ENCODE results near the gene MAGEA9B. TPM values are rescaled to one million over a fixed set of nuclear protein-coding genes. Genes with fewer than 3 reads are reported as not detected.
"Not testable (repeated sequence)": the region's sequence is repeated elsewhere in the genome, so short reads cannot be mapped to it uniquely, and the experiment has no call there.

MAGEA9B gene
- total RNA-seq, 1 donor from 2014 or later = not detected

DNA sequence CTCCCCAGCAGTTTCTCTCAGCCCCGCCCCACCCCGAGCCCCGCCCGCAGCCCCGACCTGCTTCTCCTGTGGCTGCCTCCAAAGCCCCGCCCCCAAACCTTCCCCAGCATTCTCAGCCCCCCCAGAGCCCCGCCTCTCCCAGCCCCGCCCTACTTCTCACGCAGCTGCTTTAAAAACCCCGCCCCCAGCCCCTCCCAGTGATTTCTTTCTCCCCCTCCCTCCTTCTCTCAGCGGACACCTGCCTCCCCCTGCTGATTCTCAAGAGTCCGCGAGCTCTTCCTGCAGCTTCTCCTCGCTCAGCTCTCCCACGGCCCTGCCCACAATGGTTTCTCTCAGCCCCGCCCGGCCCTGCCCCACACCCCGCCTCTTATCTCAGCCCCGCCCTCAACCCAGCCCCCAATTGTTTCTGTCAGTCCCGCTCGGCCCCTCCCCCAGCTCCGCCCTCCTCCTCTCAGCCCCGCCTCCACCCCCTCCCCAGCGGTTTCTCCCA is 47.1 kb downstream of the MAGEA9B start:
- Histone ChIP-seq H3K36me3 (no peaks in the 10 kb centered on the region), H3K9me3 (ENCODE audit: low read depth) (no peaks in the 10 kb centered on the region), H3K4me1 (no peaks in the 10 kb centered on the region), H3K9ac (no peak overlapping the region), H2AFZ (replicated peaks) (peak overlapping the region; percentile 17), H3K79me2 (ENCODE audit: low read depth) (no peaks in the 10 kb centered on the region), H3F3A (ENCODE audit: low read depth) (peaks cover 8% of the 10 kb centered on the region), H4K20me1 (ENCODE audit: low read depth) (no peaks in the 10 kb centered on the region), H3K4me2 (peak overlapping the region; percentile 80), H3K27ac (no peak overlapping the region), H3K4me3 (peak overlapping the region; percentile 61), H3K27me3 (no peaks in the 10 kb centered on the region)
- Mint-ChIP-seq H3K27me3 (ENCODE audit: insufficient read depth, low read depth) (peaks cover 2% of the 10 kb centered on the region), H3K36me3 (peaks cover 2% of the 10 kb centered on the region), H3K4me1 (peaks cover 4% of the 10 kb centered on the region), H3K27ac (peak overlapping the region; percentile 92), H3K4me3 (peak overlapping the region; percentile 91), H3K9me3 (peaks cover 8% of the 10 kb centered on the region)
- TF ChIP-seq EZH2phosphoT487 (IDR thresholded peaks at IDR 0.05) (no peak), CTCF (IDR thresholded peaks at IDR 0.05) (no peak), EZH2 (IDR thresholded peaks at IDR 0.05) (no peak)
- DNase-seq (ENCODE audit: low spot score) = peak; percentile 95

- no peak for TF ChIP-seq CTCF (IDR thresholded peaks at IDR 0.05)
- TF ChIP-seq EZH2 (IDR thresholded peaks at IDR 0.05) = no peak
- TF ChIP-seq EZH2phosphoT487 (IDR thresholded peaks at IDR 0.05) = no peak
- DNase-seq (ENCODE audit: low spot score) = peak; percentile 91
- H3K27ac Mint-ChIP-seq = peak overlapping the region; percentile 67
- Histone ChIP-seq H3K9ac (no peak overlapping the region), H3K4me1 (no peaks in the 10 kb centered on the region), H3K79me2 (ENCODE audit: low read depth) (no peaks in the 10 kb centered on the region), H3F3A (ENCODE audit: low read depth) (peaks cover 8% of the 10 kb centered on the region), H3K36me3 (no peaks in the 10 kb centered on the region), H2AFZ (replicated peaks) (no peak overlapping the region), H3K27ac (no peak overlapping the region), H3K4me3 (peak overlapping the region; percentile 65), H3K9me3 (ENCODE audit: low read depth) (no peaks in the 10 kb centered on the region), H3K4me2 (peak overlapping the region; percentile 63), H3K27me3 (no peaks in the 10 kb centered on the region), H4K20me1 (ENCODE audit: low read depth) (no peaks in the 10 kb centered on the region)
- H3K4me1 Mint-ChIP-seq = peaks cover 4% of the 10 kb centered on the region
- peaks cover 2% of the 10 kb centered on the region for H3K36me3 Mint-ChIP-seq
- peak overlapping the region; percentile 84 for H3K4me3 Mint-ChIP-seq
- no peaks in the 10 kb centered on the region for H3K27me3 Mint-ChIP-seq (ENCODE audit: insufficient read depth, low read depth)
- peaks cover 8% of the 10 kb centered on the region for H3K9me3 Mint-ChIP-seq
These were observed 47.8 kb downstream of the MAGEA9B start for GRCh38 chrX:149539283-149540130.

DNA sequence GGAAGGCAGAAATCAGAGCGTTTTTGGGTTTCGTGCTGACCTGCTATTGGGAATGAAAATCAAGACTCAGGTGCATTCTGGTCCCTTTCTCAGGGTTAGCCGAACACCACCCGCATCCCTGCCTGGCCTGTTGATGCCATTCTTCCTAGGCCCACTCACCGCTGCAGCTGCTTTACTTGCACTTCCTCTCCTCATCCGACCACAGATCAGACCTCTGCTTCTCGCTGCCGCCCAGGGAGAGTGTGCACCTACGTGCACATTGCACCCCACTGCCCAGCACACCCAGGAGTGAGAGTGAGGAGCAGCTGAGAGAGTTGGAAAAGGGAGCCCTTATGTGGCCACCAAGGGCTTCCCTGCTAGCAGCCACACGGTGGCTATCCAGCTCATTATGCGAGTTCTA is 49.8 kb downstream of the MAGEA9B start:
- H3K4me3 ChIP-seq, H3K4me2 ChIP-seq, H3K4me3 Mint-ChIP-seq: not testable (repeated sequence)

GRCh38 chrX:149534926-149535602 is 52.2 kb downstream of the MAGEA9B start:
- H3K9me3 ChIP-seq (ENCODE audit: low read depth); H2AFZ ChIP-seq (replicated peaks); H3K27me3 ChIP-seq; H3K4me1 Mint-ChIP-seq; H3F3A ChIP-seq (ENCODE audit: low read depth); H3K36me3 ChIP-seq; H4K20me1 ChIP-seq (ENCODE audit: low read depth); H3K4me2 ChIP-seq; H3K79me2 ChIP-seq (ENCODE audit: low read depth); H3K9ac ChIP-seq; H3K27me3 Mint-ChIP-seq (ENCODE audit: insufficient read depth, low read depth); H3K27ac Mint-ChIP-seq; H3K4me3 ChIP-seq; H3K4me1 ChIP-seq; H3K9me3 Mint-ChIP-seq; H3K36me3 Mint-ChIP-seq; H3K4me3 Mint-ChIP-seq; H3K27ac ChIP-seq; DNase-seq (ENCODE audit: low spot score): not testable (repeated sequence)

More for the DNA sequence above, 49.8 kb downstream of the MAGEA9B start:
- H3F3A ChIP-seq (ENCODE audit: low read depth); DNase-seq (ENCODE audit: low spot score); H3K9ac ChIP-seq; H3K4me1 ChIP-seq; H3K36me3 Mint-ChIP-seq; H3K9me3 ChIP-seq (ENCODE audit: low read depth); H3K27ac ChIP-seq; H3K9me3 Mint-ChIP-seq; H3K79me2 ChIP-seq (ENCODE audit: low read depth); H3K4me1 Mint-ChIP-seq; H3K27me3 ChIP-seq; H3K36me3 ChIP-seq; H4K20me1 ChIP-seq (ENCODE audit: low read depth); H3K27me3 Mint-ChIP-seq (ENCODE audit: insufficient read depth, low read depth); H3K27ac Mint-ChIP-seq; H2AFZ ChIP-seq (replicated peaks): not testable (repeated sequence)

DNA sequence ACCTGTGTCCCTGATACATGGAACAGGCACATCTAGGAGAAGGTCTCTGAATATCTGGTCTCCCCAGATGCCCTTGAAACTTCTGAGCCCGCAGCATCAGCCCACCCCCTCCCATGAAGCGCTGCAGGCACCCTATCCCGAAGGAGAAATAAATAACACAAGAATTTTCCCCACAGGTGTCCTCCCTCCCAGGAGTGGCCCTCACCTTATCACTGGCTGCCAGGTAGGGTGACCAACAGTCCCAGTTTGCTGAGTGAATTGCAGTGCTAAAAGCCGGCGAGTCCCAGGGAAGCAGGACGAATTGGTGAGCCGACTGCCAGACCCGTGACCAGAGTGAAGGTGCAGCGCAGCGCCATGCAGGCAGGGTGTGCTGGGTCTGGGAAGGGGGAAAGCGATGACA is 53.3 kb downstream of the MAGEA9B start:
- H3K27me3 Mint-ChIP-seq (ENCODE audit: insufficient read depth, low read depth); H3K4me1 Mint-ChIP-seq; H2AFZ ChIP-seq (replicated peaks); H3F3A ChIP-seq (ENCODE audit: low read depth); H3K4me1 ChIP-seq; DNase-seq (ENCODE audit: low spot score); H3K4me3 ChIP-seq; H3K27me3 ChIP-seq; H3K4me2 ChIP-seq; H3K36me3 Mint-ChIP-seq; H3K36me3 ChIP-seq; H3K9me3 Mint-ChIP-seq; H4K20me1 ChIP-seq (ENCODE audit: low read depth); H3K9ac ChIP-seq; H3K79me2 ChIP-seq (ENCODE audit: low read depth); H3K27ac ChIP-seq; H3K27ac Mint-ChIP-seq; H3K4me3 Mint-ChIP-seq; H3K9me3 ChIP-seq (ENCODE audit: low read depth): not testable (repeated sequence)

DNA sequence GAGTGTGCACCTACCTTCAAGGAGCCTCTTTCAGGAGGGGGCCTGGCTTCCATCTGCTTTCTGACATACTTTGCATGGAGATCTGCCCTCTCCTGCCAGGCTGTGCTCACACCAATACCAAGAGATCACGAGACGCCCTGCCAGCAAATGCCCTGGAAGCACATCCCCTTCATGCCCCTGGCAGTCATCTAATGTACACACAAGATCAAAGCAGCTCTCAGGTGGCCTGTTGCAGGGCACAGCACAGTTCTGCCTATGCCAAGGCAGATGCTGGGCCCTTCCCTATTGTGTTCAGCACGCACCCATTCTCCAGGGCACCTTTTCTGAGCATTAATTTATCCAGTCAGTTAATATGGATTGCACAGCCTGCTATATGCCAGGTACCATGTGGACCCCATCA is 54.4 kb downstream of the MAGEA9B start:
- not testable (repeated sequence) for H3K4me3 ChIP-seq; H3K4me3 Mint-ChIP-seq; H3K27ac Mint-ChIP-seq; H3K27me3 ChIP-seq; H3K9me3 ChIP-seq (ENCODE audit: low read depth); H3K9me3 Mint-ChIP-seq; H4K20me1 ChIP-seq (ENCODE audit: low read depth); H3K9ac ChIP-seq; H3K4me2 ChIP-seq; H3K27ac ChIP-seq; H3K27me3 Mint-ChIP-seq (ENCODE audit: insufficient read depth, low read depth); H3K4me1 ChIP-seq; H3K36me3 ChIP-seq; DNase-seq (ENCODE audit: low spot score); H3K79me2 ChIP-seq (ENCODE audit: low read depth); H2AFZ ChIP-seq (replicated peaks); H3F3A ChIP-seq (ENCODE audit: low read depth); H3K4me1 Mint-ChIP-seq; H3K36me3 Mint-ChIP-seq

All from neural progenitor cell (in vitro differentiated cells).